HG02759 (cell line): ENCODE results near the gene PTPRN2.

Experiments
- ATAC-seq: cut with Tn5 transposase; IDR thresholded peaks from one replicate; pipeline ENCODE4 v1.9.1; 2021; ENCODE audit warnings: mild to moderate bottlenecking, moderate library complexity; ENCODE audit not compliant: unreplicated experiment

PTPRN2 gene

GRCh38 chr7:157580324-157580723, 1007.3 kb downstream of the PTPRN2 start:
- no peak for ATAC-seq

GRCh38 chr7:157579425-157579824, 1008.2 kb downstream of the PTPRN2 start:
- no peak for ATAC-seq

DNA sequence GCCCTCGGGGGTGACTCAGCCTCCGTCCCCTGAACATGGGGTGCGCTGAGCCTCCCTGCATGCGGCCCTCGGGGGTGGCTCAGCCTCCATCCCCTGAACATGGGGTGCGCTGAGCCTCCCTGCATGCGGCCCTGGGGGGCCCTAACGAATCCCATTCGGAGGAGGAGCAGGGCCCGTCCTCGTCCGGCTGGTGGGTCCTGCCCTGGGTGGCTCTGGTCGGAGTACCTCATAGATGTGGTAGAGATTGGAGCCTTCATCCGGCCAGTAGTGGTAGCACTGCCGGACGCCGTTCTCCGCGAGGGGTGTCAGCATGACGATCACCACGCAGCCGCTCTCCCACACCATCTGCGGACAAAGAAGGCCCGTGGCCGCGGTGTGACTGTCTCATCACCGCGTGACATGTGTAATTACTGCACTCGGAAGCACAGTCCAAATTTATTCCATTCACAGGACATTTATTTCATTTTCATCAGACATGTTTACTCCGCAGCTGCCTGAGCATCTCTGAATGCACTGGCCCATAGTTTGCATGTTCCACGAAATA, 1009.8 kb downstream of the PTPRN2 start:
- ATAC-seq, result no peak

- ATAC-seq, result no peak
Measured at GRCh38 chr7:157577061-157577460, 1010.6 kb downstream of the PTPRN2 start.

GRCh38 chr7:157576415-157576814, 1011.2 kb downstream of the PTPRN2 start:
- ATAC-seq, result no peak

GRCh38 chr7:157575777-157576176, 1011.8 kb downstream of the PTPRN2 start:
- no peak for ATAC-seq

DNA sequence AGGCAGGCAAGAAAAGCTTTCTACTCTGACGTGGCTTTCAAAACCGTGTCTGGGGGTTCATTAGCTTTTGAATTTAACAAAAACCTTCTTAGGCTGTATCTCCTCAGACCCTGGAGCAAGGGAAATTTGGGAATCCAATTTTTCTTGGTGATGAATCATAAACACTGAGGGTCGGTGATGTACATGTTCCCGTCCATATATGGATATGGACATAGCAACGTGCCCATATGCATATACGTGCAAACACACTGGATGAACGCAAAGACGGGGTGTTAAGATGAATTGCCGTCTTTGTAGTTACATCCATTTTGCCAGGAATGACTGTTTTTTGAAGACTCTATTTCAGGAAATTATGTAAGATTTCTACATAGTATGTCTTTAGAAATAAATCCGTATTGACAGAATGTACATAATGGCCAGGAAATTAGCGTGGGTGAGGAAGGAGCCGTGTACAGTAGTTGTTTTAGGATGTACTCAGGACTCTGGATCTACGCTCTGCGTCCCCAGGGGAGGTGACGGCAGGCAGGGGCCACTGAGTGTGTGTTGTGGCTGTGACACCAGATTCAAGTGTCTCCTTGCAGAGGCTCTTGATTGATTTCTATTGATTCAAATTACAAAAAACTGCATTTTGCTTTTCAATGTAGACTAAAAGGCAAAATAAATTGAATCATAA, 1012.6 kb downstream of the PTPRN2 start:
- no peak for ATAC-seq

DNA sequence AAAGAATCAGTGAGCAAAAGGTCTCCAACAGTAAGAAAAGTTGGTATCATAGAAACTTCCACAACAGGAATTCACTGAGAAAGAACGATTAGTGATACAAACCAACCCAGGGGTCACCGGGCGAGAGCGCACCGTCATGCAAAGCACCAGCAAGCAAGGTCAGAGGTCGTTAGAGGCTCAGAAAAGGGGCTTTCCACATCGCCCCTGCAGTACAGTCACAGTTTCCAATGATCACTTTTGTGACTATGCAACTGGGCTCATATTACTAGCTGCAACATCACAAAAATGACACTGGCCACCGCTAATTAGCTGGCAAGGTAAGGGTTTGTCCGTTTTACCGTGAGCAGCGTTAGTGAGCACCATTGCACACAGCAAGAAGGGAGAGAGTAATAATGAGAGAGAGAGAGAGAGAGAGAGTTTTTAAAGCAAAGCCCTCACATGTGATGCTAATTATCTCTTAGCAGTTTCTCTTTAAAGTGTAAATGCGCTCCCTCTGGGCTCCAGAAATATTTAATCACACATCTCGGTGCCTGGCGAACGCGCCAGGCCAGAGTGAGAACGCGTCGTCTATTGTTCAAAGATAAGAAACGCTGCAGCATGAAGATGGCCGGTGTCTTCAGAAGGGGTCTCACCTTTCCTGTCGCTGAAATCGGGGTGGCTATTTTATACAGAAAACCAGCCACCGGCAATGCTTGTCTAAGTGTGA, 1013.4 kb downstream of the PTPRN2 start:
- no peak for ATAC-seq

- no peak for ATAC-seq
Measured at GRCh38 chr7:157573244-157573643, 1014.4 kb downstream of the PTPRN2 start.

DNA sequence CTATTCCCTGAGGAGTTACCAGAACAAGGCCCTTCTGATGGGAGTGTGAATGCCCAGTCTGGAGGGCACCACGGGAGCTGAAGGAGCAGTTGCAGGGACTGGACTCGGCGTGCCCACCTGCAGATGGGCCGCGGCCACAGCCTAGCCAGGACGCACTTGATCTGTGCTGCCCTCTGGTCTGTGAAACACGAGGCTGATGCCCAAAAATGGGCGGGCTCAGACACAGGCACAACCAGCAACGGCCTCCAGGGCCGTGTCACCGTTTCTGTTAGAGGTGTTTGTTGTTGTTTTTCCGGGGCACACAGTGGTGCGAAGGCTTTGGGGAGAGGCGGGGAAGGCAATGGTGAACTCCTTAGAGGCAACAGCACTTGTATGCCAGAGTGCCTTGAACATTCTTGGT, 1015.0 kb downstream of the PTPRN2 start:
- ATAC-seq, result no peak

GRCh38 chr7:157570531-157571200, 1017.0 kb downstream of the PTPRN2 start:
- no peak for ATAC-seq

DNA sequence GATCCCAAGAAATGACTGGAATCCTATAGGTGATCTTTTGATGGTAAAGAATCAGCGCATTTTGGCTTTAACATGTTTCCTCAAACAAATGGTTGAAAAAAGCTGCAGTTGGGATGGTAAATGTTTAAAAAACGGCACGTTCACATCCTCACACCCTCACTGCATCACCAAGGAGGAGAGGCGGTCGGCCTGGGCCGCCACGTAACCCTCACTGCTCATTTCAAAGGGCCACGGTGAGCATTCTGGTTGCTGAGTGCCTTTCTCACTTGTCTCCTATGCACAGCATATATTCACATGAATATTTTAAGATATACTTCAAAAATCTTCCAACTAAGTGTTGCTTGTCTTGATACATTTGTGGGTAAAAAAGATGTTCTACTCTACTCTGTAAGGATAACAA, 1017.7 kb downstream of the PTPRN2 start:
- no peak for ATAC-seq

GRCh38 chr7:157568770-157569584, 1018.6 kb downstream of the PTPRN2 start:
- ATAC-seq, result peak; percentile 82

DNA sequence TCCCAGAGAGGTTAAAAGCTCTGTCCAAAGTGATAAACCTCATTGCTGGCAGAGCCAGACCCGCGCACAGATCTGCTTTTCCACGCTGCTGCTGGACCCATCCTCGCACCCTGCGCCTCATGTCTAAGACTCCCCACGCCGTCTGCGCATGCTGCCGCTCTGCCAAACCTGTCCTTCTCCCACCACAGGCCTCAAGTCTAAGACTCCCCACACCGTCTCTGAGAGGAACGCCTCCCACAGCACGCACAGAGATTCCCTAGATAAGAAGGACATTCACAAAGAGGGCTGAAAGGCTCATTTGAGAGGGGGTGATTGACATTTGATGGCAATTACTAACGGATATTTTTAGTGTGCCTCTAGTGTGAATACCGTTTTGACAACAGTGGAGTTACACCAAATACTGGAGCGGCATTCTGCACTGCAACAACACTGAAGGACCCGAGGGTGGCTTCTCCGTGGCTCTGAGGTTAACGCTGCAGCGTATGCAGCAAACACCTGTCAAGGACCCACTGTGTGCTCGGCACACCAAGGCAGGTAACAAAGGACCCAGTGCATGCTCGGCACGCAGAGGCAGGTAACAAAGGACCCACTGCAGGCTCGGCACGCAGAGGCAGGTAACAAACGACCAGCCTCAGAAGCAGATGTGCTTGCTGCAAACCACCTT, 1019.4 kb downstream of the PTPRN2 start:
- no peak for ATAC-seq

GRCh38 chr7:157567666-157568065, 1020.0 kb downstream of the PTPRN2 start:
- ATAC-seq, result no peak

- no peak for ATAC-seq
Measured at GRCh38 chr7:157566631-157567006, 1021.0 kb downstream of the PTPRN2 start.

DNA sequence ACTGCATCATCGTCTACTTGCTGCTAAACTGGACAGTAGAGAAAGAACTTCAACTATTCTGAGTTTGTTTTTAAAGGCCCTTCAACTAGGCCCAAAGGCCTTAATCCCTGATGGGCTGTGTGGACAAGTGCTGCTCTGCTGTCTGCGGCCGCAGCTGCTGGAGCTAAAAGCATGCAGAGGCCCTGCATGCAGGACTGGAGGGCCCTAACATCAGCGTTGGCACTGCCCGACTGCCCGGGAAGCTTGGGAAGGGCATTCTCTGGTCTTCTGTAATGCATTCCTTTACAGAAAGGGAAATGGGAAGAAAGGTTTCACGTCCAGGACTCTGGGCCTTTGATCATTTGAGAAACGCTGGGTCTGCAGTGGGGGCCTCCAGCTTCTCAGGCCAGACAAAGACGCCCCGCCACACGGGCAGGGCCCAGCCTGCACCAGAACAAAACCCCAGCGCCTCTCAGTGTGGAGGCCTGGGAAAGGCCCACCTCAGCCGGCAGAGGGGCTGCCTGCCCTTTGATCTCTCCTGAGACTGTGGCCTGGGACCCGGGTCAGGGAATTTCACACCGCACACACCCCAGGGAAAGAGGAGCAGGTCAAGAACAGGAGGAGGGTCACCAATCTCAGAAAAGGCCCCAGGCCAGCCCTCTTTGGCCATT, 1021.5 kb downstream of the PTPRN2 start:
- no peak for ATAC-seq

DNA sequence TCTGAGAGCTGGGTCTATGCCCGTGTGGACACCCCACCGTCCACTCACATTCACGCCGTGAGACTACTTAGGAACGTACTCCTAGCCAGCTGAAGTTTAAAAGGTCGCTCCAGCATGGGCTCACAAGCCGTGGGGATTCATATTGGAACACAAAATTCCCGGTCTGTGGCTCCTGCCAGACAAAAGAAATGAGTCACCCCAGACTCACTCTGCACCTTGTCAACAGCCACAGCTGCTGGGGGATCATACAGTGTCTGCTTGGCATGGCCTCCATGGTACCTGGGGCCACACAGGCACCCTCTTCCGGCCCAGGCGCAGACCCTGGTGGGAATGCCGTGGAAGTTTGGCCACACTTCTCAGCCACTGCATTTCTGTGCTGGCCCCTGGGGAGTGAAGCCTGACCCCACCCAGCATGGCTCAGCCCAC, 1022.4 kb downstream of the PTPRN2 start:
- ATAC-seq, result no peak

GRCh38 chr7:157564517-157565177, 1023.0 kb downstream of the PTPRN2 start:
- no peak for ATAC-seq
